Neutrophil (primary cell): ENCODE results near the gene TSPAN18.

ENCODE experiments used
- H3K27ac ChIP-seq: fragments of 200-600 bp; sonication (generic); 2 replicates; pipeline ENCODE4 v1.5.1; 2016; ENCODE audit warnings: mild to moderate bottlenecking, moderate library complexity
- H3K27me3 ChIP-seq: fragments of 200-600 bp; sonication (generic); 2 replicates; pipeline ENCODE4 v1.6.0; 2016; ENCODE audit warnings: mild to moderate bottlenecking
- H3K36me3 ChIP-seq: fragments of 200-600 bp; sonication (generic); 2 replicates; pipeline ENCODE4 v1.5.1; 2017
- H3K4me1 ChIP-seq, 2 experiments: fragments of 200-600 bp in 1 of 2; sonication (generic) in 1 of 2; 1 replicate in 1 of 2; 2 replicates in 1 of 2; pipeline versions ENCODE4 v1.5.1 to v1.6.1; 2013 to 2016; ENCODE audit warnings: low read depth in 1 of 2, low read length in 1 of 2, mild to moderate bottlenecking in 1 of 2, moderate library complexity in 1 of 2; ENCODE audit not compliant: control insufficient read depth in 1 of 2, insufficient read depth in 1 of 2
- H3K4me3 ChIP-seq, 2 experiments: fragments of 200-600 bp in 1 of 2; sonication (generic) in 1 of 2; 1 replicate in 1 of 2; 2 replicates in 1 of 2; pipeline ENCODE4 v1.5.1; 2013 to 2016; ENCODE audit warnings: low read depth in 1 of 2, low read length in 1 of 2, mild to moderate bottlenecking in 1 of 2, moderate library complexity in 1 of 2
- H3K9me3 ChIP-seq: fragments of 200-600 bp; sonication (generic); 2 replicates; pipeline ENCODE4 v1.5.1; 2016
- CTCF ChIP-seq: fragments of 200-600 bp; sonication (generic); IDR thresholded peaks from 2 replicates; pipeline ENCODE4 v1.5.1; 2016; ENCODE audit warnings: antibody characterized with exemption

Gene TSPAN18

GRCh38 chr11:44944853-44945235 is 218.1 kb downstream of the TSPAN18 start:
- Histone ChIP-seq H3K4me1 (peaks cover 94 to 95% of the 10 kb centered on the region in 2 experiments), H3K4me3 (no peak overlapping the region), H3K27me3 (no peaks in the 10 kb centered on the region), H3K9me3 (no peaks in the 10 kb centered on the region), H3K27ac (peak overlapping the region; percentile 79), H3K36me3 (peaks cover 61% of the 10 kb centered on the region)
- TF ChIP-seq CTCF = no peak

DNA sequence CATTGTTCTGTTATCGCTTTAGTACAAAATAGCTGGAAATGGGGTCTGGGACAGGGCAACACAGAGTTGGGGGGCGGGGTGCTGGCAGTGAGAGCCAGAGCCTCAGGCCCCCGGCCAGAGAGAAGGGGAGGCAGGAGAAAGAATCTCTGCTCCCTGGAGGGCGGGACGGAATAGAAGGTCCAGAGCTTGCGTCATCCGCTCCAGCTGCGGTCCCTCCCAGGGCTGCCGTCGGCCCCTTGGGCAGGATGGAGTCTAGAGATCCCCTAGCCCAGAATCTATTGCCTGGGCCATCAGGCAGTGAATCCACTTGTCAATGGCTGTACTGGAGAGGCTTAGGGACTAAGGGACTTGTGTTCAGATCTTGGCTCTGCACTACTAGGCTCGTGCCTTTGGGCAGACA is 218.9 kb downstream of the TSPAN18 start:
- Histone ChIP-seq H3K36me3 (peaks cover 52% of the 10 kb centered on the region), H3K4me3 (no peak overlapping the region), H3K9me3 (no peaks in the 10 kb centered on the region), H3K27ac (peak overlapping the region; percentile 94), H3K4me1 (peaks cover 87 to 89% of the 10 kb centered on the region in 2 experiments), H3K27me3 (no peaks in the 10 kb centered on the region)
- TF ChIP-seq CTCF = no peak

GRCh38 chr11:44946263-44946662 is 219.5 kb downstream of the TSPAN18 start:
- TF ChIP-seq CTCF = no peak
- H3K9me3 ChIP-seq = no peaks in the 10 kb centered on the region
- peaks cover 47% of the 10 kb centered on the region for H3K36me3 ChIP-seq
- H3K27ac ChIP-seq = peak overlapping the region; percentile 94
- H3K4me1 ChIP-seq = peaks cover 86 to 90% of the 10 kb centered on the region in 2 experiments
- H3K4me3 ChIP-seq = no peak overlapping the region
- H3K27me3 ChIP-seq = no peaks in the 10 kb centered on the region

- no peak for TF ChIP-seq CTCF
- Histone ChIP-seq H3K9me3 (no peaks in the 10 kb centered on the region), H3K36me3 (peaks cover 43% of the 10 kb centered on the region), H3K4me1 (peaks cover 87 to 90% of the 10 kb centered on the region in 2 experiments), H3K27ac (peak overlapping the region; percentile 94), H3K27me3 (no peaks in the 10 kb centered on the region), H3K4me3 (no peak overlapping the region)
Observed at GRCh38 chr11:44947114-44947513, 220.4 kb downstream of the TSPAN18 start.

GRCh38 chr11:44948155-44948554 is 221.4 kb downstream of the TSPAN18 start:
- no peak for TF ChIP-seq CTCF
- H3K4me3 ChIP-seq = peak overlapping the region in 1 of 2 experiments; percentile 95
- H3K4me1 ChIP-seq = peaks cover 87 to 90% of the 10 kb centered on the region in 2 experiments
- H3K27me3 ChIP-seq = no peaks in the 10 kb centered on the region
- peak overlapping the region; percentile 94 for H3K27ac ChIP-seq
- H3K36me3 ChIP-seq = peaks cover 43% of the 10 kb centered on the region
- H3K9me3 ChIP-seq = no peaks in the 10 kb centered on the region
